Activated T-cell treated with anti-CD3 and anti-CD28 coated beads, Interleukin-2, amount 50 U/mL, for 72 hours (primary cell): ENCODE data around the gene YAF2. TPM values are rescaled to one million over a fixed set of nuclear protein-coding genes. Genes with fewer than 3 reads are reported as not detected.
"Not testable (repeated sequence)": the region's sequence is repeated elsewhere in the genome, so short reads cannot be mapped to it uniquely, and the experiment has no call there.

Experiments
- ATAC-seq, 2 donors: fragments of 150-1000 bp; cut with Tn5 transposase; replicated peaks in 1 of 2; 2 replicates each; pipeline ENCODE4 v1.10.0; 2021; ENCODE audit warnings: moderate library complexity in 2 of 2, mild to moderate bottlenecking in 1 of 2
- DNase-seq, 2 donors: peaks; one replicate each; pipeline ENCODE4 v3.0.0; 2021 to 2022; ENCODE audit warnings: mixed read lengths in 1 of 2
- H3K27ac Mint-ChIP-seq: one replicate; pipeline ENCODE4 v1.8.0; 2022; ENCODE audit warnings: mild to moderate bottlenecking, moderate library complexity, mixed read lengths
- H3K27me3 Mint-ChIP-seq: one replicate; pipeline ENCODE4 v1.8.0; 2022; ENCODE audit warnings: low read depth, mixed read lengths
- H3K36me3 Mint-ChIP-seq, 2 donors: one replicate each; pipeline ENCODE4 v1.8.0; 2022; ENCODE audit warnings: mixed read lengths in 2 of 2, mild to moderate bottlenecking in 1 of 2; ENCODE audit not compliant: insufficient read depth in 2 of 2
- H3K4me1 Mint-ChIP-seq: one replicate; pipeline ENCODE4 v1.8.0; 2022; ENCODE audit warnings: low read depth, mixed read lengths
- H3K4me3 Mint-ChIP-seq, 2 donors: one replicate each; pipeline ENCODE4 v1.8.0; 2022; ENCODE audit warnings: mild to moderate bottlenecking in 2 of 2, mixed read lengths in 2 of 2, moderate library complexity in 2 of 2
- H3K9me3 Mint-ChIP-seq, 2 donors: one replicate each; pipeline ENCODE4 v1.8.0; 2022; ENCODE audit warnings: mixed read lengths in 2 of 2
- total RNA-seq, 2 donors: library from RNA; stranded (reverse); gene quantifications; one replicate each; pipeline ENCODE4 v1.2.3, GENCODE V29; 2022

YAF2 gene
- total RNA-seq, 2 donors from 2014 or later = 71.8 to 77.2 TPM

DNA sequence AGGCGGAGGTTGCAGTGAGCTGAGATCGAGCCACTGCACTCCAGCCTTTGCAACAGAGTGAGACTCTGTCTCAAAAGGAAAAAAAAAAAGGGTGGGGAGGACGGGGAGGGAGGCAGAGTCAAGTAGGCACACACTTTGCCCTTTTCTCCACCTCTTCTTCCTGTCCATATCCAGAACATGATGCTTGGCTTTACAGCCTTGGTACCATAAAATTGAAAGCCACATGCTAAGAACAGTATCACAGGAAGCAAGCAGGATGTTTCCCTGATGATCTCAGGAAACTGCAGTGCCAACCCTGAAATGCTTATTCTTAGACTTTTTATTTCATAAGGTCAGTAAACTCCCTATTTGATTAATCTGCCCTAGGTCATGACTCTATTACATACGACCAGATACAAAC, 32.5 kb upstream of the YAF2 start:
- Mint-ChIP-seq H3K27me3 (no peaks in the 10 kb centered on the region), H3K4me3 (no peak overlapping the region), H3K36me3 (peaks cover 0 to 1% of the 10 kb centered on the region in 2 donors), H3K27ac (no peak overlapping the region), H3K9me3 (no peaks in the 10 kb centered on the region), H3K4me1 (no peaks in the 10 kb centered on the region)
- ATAC-seq = no peak
- DNase-seq = no peak

DNA sequence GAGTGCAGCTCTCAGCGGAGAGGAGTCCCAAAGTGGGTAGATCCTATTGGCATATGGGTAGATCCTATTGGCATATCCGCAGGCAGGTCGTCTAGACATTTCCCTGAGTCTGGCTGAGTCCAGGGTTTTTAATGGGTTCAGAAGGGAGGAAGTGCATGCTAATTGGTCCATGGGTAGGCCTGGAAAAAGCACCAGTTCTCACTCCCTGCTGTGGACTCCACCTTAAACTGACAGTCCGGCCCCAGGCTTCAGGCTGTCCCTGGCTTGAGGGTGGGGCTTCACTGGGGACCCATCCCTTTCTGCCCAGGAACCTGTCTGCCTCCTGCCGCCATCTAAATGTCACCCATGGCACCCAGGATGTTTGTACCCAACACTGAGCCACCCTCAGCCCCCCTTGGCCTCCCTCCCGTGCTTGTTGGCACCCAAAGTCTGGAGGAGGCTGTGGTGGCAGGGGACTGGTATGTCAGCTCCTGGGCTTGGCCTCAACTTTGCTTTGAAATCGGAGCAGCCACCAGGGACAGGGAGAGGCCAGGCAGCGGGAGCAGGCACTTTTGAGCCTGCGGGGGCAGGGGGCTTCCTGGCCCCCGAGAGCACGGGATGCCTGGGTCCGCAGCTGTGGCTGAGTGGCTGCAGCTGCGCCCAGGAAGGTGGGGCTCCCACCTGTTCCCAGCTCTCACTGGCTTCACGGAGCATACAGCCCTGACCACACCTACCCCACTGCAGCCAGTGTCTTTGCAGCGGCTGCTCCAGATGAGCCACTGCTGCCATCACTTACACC, 29.6 kb upstream of the YAF2 start:
- Mint-ChIP-seq H3K36me3 (peaks cover 0 to under 1% of the 10 kb centered on the region in 2 donors), H3K27me3 (no peaks in the 10 kb centered on the region), H3K4me1 (no peaks in the 10 kb centered on the region), H3K9me3 (no peaks in the 10 kb centered on the region), H3K4me3 (no peak overlapping the region), H3K27ac (no peak overlapping the region)
- ATAC-seq (no peak), DNase-seq (no peak)

DNA sequence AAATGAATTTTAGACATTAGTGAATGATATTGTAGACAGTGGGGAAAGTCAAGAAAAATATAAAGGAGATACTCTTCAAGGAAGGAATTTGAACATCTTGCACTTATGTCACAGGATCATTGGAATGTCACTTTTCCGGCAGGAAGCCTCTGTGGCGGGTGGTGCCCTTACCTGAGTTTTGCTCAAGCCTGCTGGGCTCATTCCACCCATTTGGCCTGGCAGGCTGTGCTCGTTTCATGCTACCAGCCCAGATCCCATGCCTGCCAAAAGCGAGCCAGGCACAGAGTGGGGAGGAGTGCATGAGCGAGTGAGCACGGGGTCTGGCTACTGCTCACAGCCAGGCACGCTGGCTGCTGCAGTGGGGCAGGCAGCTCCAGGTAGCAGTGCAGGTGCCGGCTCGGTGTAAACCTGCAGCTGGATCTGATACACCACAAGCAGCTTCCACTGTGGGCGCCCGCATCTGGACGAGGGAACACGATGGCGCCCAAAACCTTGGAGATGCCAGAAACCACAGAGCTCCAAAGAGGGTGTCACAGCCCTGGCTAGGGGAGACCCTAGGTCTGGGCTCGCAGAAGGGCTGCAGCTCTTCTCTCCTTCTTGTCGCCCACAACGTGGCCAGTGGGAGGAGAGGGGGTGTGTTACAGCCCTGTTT, 28.7 kb upstream of the YAF2 start:
- Mint-ChIP-seq H3K4me1 (no peaks in the 10 kb centered on the region), H3K27ac (no peak overlapping the region), H3K27me3 (no peaks in the 10 kb centered on the region), H3K36me3 (no peaks in the 10 kb centered on the region), H3K4me3 (no peak overlapping the region), H3K9me3 (no peaks in the 10 kb centered on the region)
- DNase-seq (no peak), ATAC-seq (no peak)

DNA sequence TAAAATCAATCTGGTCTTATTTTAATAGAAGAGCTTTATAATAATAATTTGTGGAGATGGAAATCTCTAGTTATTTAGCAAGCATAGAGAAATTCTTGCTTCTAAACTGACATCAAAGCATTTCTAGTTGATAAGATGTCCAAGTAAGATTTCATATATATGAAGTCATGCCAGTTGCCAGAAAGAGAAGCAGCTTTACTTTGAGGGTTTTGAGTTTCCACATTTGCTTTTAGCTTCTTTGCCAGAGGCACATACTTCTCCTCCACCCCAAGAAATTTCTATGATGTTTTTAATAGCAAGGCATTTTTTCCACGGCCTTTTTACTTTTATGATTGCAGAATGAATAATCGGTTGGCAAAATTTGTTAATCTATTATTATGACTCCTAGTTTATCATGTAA, 24.2 kb upstream of the YAF2 start:
- Mint-ChIP-seq H3K27me3 (no peaks in the 10 kb centered on the region), H3K36me3 (no peaks in the 10 kb centered on the region), H3K4me3 (no peak overlapping the region), H3K4me1 (no peaks in the 10 kb centered on the region), H3K27ac (no peak overlapping the region), H3K9me3 (no peaks in the 10 kb centered on the region)
- ATAC-seq = no peak
- DNase-seq = no peak

DNA sequence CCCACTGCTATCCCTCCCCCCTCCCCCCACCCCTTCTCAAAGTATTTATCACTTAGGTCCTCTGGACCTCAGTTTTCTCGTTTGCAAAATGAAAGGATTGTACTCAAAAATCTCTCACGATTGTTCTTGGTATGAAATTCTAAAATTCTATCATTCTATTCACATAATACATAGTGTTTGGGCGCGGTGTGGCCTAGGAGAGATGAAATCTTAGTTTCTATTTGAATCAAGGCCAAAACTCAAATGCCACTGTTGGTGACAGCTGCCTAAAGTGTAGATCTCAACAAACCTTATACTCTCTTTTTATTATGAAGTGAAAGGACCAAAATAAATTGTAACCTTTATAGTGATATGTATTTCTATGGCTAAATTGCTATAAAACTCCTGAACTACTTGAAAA, 23.7 kb upstream of the YAF2 start:
- H3K27ac Mint-ChIP-seq = no peak overlapping the region
- no peaks in the 10 kb centered on the region for H3K36me3 Mint-ChIP-seq
- H3K4me1 Mint-ChIP-seq = no peaks in the 10 kb centered on the region
- ATAC-seq (peak; percentile 67 to 74), DNase-seq (peak in 1 of 2 donors; percentile 7)
- H3K27me3 Mint-ChIP-seq = no peaks in the 10 kb centered on the region
- H3K9me3 Mint-ChIP-seq = no peaks in the 10 kb centered on the region
- no peak overlapping the region for H3K4me3 Mint-ChIP-seq

DNA sequence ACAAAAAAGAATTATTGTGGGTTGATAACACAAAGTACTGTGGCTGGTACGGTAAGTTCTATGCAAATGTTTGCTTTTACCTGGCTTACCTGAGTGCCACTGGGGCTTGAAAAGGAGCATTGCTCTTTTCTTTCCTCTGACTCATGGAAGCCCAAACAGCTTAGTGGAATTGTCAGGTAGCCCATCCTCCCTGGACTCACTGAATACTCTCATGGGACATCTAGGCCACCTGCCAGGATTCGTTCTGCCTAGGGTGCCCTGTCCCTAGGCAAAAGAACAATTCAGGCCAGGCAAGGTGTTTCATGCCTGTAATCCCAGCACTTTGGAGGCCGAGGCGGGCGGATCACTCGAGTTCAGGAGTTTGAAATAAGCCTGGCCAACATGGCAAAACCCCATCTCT, 22.5 kb upstream of the YAF2 start:
- no peak overlapping the region for H3K27ac Mint-ChIP-seq
- H3K27me3 Mint-ChIP-seq = no peaks in the 10 kb centered on the region
- H3K4me3 Mint-ChIP-seq = no peak overlapping the region
- no peaks in the 10 kb centered on the region for H3K9me3 Mint-ChIP-seq
- DNase-seq = no peak
- H3K36me3 Mint-ChIP-seq = no peaks in the 10 kb centered on the region
- ATAC-seq = no peak
- H3K4me1 Mint-ChIP-seq = peaks cover 4% of the 10 kb centered on the region

DNA sequence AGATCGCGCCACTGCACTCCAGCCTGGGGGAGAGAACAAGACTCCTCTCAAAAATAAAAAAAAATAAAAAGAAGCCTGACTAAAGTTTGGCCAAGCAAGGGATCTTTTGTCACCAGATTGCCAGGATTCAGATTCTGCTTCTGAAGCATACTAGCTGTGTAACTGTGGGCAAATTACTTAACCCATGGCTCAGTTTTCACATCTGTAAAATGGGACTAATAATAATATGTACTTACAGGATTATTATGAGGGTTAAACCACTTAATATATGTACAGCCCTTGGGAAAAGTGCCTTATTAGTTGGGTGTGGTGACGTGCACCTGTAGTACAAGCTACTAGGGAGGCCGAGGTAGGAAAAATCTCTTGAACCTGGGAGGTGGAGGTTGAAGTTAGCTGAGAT, 21.7 kb upstream of the YAF2 start:
- peaks cover 0 to 1% of the 10 kb centered on the region in 2 donors for H3K36me3 Mint-ChIP-seq

DNA sequence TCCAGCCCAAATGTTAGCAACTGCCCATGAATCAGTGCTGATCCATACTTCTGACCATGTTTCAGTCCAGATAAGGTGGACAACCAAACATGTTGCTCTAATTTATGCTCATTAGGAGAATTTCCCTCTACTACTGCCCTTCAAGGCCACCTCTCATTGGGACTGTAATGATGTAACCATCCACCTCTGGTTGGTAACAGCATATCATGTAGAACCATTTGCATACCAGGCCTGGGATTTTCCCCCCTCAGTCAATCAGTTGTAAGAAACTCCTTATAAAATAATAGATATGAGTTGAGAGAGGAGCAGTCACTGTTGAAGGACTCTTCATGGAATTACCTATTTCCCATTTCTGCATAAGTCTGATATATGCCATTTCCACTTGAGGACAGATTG, 17.8 kb upstream of the YAF2 start:
- Mint-ChIP-seq H3K9me3 (peaks cover 0 to 5% of the 10 kb centered on the region in 2 donors), H3K4me1 (peaks cover 5% of the 10 kb centered on the region)

More for the DNA sequence above, 21.7 kb upstream of the YAF2 start:
- Mint-ChIP-seq H3K4me1 (peaks cover 5% of the 10 kb centered on the region), H3K9me3 (no peaks in the 10 kb centered on the region), H3K4me3 (no peak overlapping the region), H3K27ac (peak overlapping the region; percentile 83), H3K27me3 (no peaks in the 10 kb centered on the region)
- ATAC-seq (no peak), DNase-seq (no peak)

DNA sequence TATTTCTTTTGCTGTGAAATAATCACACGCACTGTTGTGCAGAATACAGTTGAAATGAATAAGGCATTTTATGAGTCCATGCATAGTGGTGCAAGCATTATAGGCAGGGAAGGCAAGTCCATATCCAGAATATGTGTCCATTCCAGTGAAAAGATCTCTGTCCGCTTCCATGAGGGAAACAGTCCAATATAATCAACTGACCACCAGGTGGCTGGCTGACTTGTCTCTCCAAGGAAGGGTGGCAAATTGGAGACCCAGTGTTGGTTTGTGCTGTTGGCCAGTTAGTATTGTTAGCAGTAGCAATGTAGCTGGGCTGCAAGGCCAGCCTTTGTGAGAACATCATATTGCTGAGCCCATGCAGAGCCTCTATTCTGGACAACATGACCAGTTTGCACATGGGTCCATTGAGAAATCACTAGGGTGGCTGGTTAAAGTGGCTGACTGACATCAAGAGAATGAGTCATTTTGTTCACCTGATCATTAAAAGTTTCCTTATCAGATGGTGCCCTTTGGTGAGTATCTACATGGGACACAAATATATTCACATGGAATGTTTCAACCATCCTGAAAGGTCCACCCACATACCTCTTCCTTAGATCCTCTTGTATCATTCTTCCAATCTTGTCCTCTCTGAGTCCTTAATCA, 17.3 kb upstream of the YAF2 start:
- Mint-ChIP-seq H3K4me3 (no peak overlapping the region), H3K36me3 (peaks cover 0 to 6% of the 10 kb centered on the region in 2 donors), H3K4me1 (peaks cover 5% of the 10 kb centered on the region), H3K27ac (no peak overlapping the region), H3K27me3 (peaks cover 13% of the 10 kb centered on the region), H3K9me3 (peaks cover 0 to 5% of the 10 kb centered on the region in 2 donors)
- DNase-seq = no peak
- ATAC-seq = peak in 1 of 2 donors; percentile 32

More for the DNA sequence above, 17.8 kb upstream of the YAF2 start:
- Mint-ChIP-seq H3K27me3 (peaks cover 13% of the 10 kb centered on the region), H3K36me3 (peaks cover 0 to 6% of the 10 kb centered on the region in 2 donors), H3K27ac (no peak overlapping the region), H3K4me3 (no peak overlapping the region)
- ATAC-seq = no peak
- DNase-seq = no peak

DNA sequence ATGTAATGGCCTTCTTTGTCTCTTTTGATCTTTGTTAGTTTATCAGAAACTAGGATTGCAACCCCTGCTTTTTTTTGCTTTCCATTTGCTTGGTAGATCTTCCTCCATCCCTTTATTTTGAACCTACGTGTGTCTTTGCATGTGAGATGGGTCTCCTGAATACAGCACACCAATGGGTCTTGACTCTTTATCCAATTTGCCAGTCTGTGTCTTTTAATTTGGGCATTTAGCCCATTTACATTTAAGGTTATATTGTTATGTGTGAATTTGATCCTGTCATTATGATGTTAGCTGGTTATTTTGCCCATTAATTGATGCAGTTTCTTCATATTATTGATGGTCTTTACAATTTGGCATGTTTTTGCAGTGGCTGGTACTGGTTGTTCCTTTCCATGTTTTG, 14.6 kb upstream of the YAF2 start:
- not testable (repeated sequence) for H3K4me1 Mint-ChIP-seq, H3K36me3 Mint-ChIP-seq, DNase-seq, H3K9me3 Mint-ChIP-seq, H3K4me3 Mint-ChIP-seq, H3K27ac Mint-ChIP-seq, ATAC-seq
- peaks cover 13% of the 10 kb centered on the region for H3K27me3 Mint-ChIP-seq

DNA sequence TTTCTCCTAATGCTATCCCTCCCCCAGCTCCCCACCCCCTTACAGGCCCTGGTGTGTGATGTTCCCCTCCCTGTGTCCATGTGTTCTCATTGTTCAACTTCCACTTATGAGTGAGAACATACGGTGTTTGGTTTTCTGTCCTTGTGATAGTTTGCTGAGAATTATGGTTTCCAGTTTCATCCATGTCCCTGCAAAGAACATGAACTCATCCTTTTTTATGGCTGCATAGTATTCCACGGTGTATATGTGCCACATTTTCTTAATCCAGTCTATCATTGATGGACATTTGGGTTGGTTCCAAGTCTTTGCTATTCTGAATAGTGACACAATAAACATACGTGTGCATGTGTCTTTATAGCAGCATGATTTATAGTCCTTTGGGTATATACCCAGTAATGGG, 11.0 kb upstream of the YAF2 start:
- not testable (repeated sequence) for DNase-seq, H3K9me3 Mint-ChIP-seq, H3K4me3 Mint-ChIP-seq, H3K27ac Mint-ChIP-seq, ATAC-seq, H3K4me1 Mint-ChIP-seq, H3K36me3 Mint-ChIP-seq
- peaks cover 13% of the 10 kb centered on the region for H3K27me3 Mint-ChIP-seq

DNA sequence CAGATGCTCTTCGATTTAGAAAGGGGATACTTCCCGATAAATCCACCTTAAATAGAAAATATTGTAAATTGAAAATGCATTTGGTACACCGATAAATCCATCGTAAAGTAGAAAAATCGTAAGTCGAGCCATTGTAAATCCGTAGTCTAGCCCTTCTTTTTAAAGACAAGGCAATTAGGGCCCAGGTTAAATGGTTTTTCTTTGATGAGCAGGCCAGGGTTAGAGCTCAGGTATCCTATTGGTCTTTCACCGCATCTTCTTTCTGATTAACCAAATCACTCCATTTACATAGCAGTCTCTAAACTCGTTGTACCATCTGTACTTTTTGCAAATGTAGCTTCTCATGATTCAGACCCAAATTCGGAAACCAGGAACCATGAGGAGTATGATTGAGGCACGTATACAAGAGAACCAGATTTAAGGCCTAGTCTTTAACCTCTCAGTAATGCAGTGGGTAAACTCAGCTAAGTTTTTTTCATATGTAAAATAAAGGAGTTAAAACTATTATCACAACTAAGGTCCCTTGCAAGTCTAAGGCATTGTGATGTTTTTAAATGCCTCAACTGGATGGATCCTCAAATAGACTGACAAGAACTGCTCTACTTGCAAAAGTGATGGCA, 2.2 kb upstream of the YAF2 start:
- peaks cover 35% of the 10 kb centered on the region for H3K4me1 Mint-ChIP-seq
- peaks cover 5 to 8% of the 10 kb centered on the region in 2 donors for H3K36me3 Mint-ChIP-seq
- ATAC-seq (no peak), DNase-seq (no peak)
- H3K27me3 Mint-ChIP-seq = no peaks in the 10 kb centered on the region
- no peak overlapping the region for H3K27ac Mint-ChIP-seq
- H3K4me3 Mint-ChIP-seq = no peak overlapping the region
- H3K9me3 Mint-ChIP-seq = no peaks in the 10 kb centered on the region

DNA sequence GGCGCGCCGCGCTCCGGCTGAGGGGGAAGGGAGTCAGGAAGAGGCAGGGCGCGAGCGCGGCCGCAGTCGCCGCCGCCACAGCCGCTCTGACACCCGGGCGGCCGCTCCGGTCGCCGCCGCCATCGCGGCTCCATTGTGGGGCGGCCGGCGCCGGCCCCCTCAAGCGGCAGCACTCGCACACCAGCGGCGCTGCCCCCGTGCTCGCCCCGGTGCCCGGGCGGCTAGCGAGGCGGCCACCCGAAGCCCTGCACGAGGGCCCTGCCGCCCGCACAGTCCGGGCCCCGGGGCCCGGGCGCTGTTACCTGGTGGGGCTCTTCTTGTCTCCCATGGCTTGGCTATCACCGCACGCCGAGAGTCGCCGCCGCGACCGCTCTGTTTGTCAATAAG, 202 bp downstream of the YAF2 start:
- peak overlapping the region; percentile 90 to 91 for H3K4me3 Mint-ChIP-seq
- ATAC-seq (peak; percentile 48 to 56), DNase-seq (no peak)
- peaks cover 54% of the 10 kb centered on the region for H3K4me1 Mint-ChIP-seq
- H3K9me3 Mint-ChIP-seq = no peaks in the 10 kb centered on the region
- no peaks in the 10 kb centered on the region for H3K27me3 Mint-ChIP-seq
- H3K36me3 Mint-ChIP-seq = peaks cover 5 to 19% of the 10 kb centered on the region in 2 donors
- peak overlapping the region; percentile 82 for H3K27ac Mint-ChIP-seq
